ENCODE measurements around the gene RNF113B. TPM values are rescaled to one million over a fixed set of nuclear protein-coding genes. Genes with fewer than 3 reads are reported as not detected.

The RNF113B gene
- total and polyA plus RNA-seq, 2 of the 13 experiments (the other 11 are each of a cell fraction or from before 2014, with no cell fraction given) = not detected

- ATAC-seq (no peak), FAIRE-seq (no peak), DNase-seq (ENCODE audit: low spot score) (no peak)
- H3K36me3 ChIP-seq (replicated peaks in 1 of 2; ENCODE audit: control insufficient read depth in 1 of 2, insufficient read depth in 2 of 2, low read length in 2 of 2) = peaks cover 25 to 83% of the 10 kb centered on the region in 2 experiments; a peak in 4 of 5 replicates
- no peak overlapping the region for H3K27ac ChIP-seq (ENCODE audit: extremely low read length, insufficient read depth, low read length)
- H3K9me3 ChIP-seq (ENCODE audit: low read length) = no peaks in the 10 kb centered on the region
- peaks cover 69% of the 10 kb centered on the region for H4K20me1 ChIP-seq (ENCODE audit: insufficient read depth, low read length)
- H3K4me2 ChIP-seq (ENCODE audit: low read depth, low read length) = no peak overlapping the region
- ChIA-PET CTCF (ENCODE audit: low intra/inter-chr PET ratio, low total read pairs) (no interaction called here), POLR2A (no interaction called here)
- H2AFZ ChIP-seq (ENCODE audit: low read length) = no peak overlapping the region
- intact Hi-C loops (cut with micrococcal nuclease; ENCODE audit: unreplicated experiment) (no loop called here), in situ Hi-C loops (cut with HindIII; ENCODE audit: extremely low pct_ligation_motif_present, low pct_unique_long_range_greater_than_20kb) (no loop called here)
- H3K79me2 ChIP-seq (ENCODE audit: insufficient read depth, low read length) = peaks cover 86% of the 10 kb centered on the region
- WGBS (ENCODE audit: low lambda C conversion rate) = 89% methylated on average over 6 of the region's 6 CpGs
- H3K9ac ChIP-seq (ENCODE audit: insufficient read depth, low read depth, low read length) = no peak overlapping the region
- H3K4me1 ChIP-seq (ENCODE audit: insufficient read depth, low read length) = peaks cover 10% of the 10 kb centered on the region; the same call in 1 of the 2 replicates
- no peak for TF ChIP-seq TCF7L2 (IDR thresholded peaks at IDR 0.05; ENCODE audit: low read depth, low read length)
- TF ChIP-seq CREB3 (CRISPR knock-in tag; IDR thresholded peaks at IDR 0.05) = no peak
- TF ChIP-seq SMC3 (IDR thresholded peaks at IDR 0.05; ENCODE audit: low read length) = no peak
- TF ChIP-seq PITX1 (CRISPR knock-in tag; IDR thresholded peaks at IDR 0.05) = no peak
- TF ChIP-seq ZMYM4 (CRISPR knock-in tag; IDR thresholded peaks at IDR 0.05) = no peak
- no peak for TF ChIP-seq ZNF550 (CRISPR knock-in tag; IDR thresholded peaks at IDR 0.05; ENCODE audit: borderline replicate concordance)
- no peak for TF ChIP-seq WIZ (CRISPR knock-in tag; IDR thresholded peaks at IDR 0.05)
- no peak for TF ChIP-seq ISL2 (CRISPR knock-in tag; IDR thresholded peaks at IDR 0.05)
- TF ChIP-seq THAP8 (CRISPR knock-in tag; IDR thresholded peaks at IDR 0.05; ENCODE audit: borderline replicate concordance) = no peak
- no peak overlapping the region for H3K4me3 ChIP-seq (replicated peaks in 1 of 3; ENCODE audit: insufficient read depth in 1 of 3, low read depth in 2 of 3, low read length in 3 of 3)
- H3K27me3 ChIP-seq (ENCODE audit: control insufficient read depth in 1 of 2, insufficient read depth in 2 of 2, low read length in 2 of 2) = no peaks in the 10 kb centered on the region
- TSS peak; percentile 25 for BruUV-seq (replicated peaks)
Observed at GRCh38 chr13:98215508-98215907, 38.4 kb upstream of the RNF113B start.
